Spleen (tissue), 11 donors: Measurements from ENCODE around the gene DLG2. TPM values are rescaled to one million over a fixed set of nuclear protein-coding genes. Genes with fewer than 3 reads are reported as not detected.

ENCODE experiments used
- DNase-seq: peaks from one replicate; pipeline ENCODE4 v3.0.0-alpha.2; 2020
- H3K27ac ChIP-seq, 8 donors: fragments of 200-600 bp; sonication (generic) in 7 of 8; 1 replicate in 4 of 8; 2 replicates in 4 of 8; pipeline versions ENCODE4 v1.5.0 to v1.8.0; 2016 to 2021; ENCODE audit warnings: inconsistent platforms in 4 of 8, mild to moderate bottlenecking in 4 of 8, moderate library complexity in 1 of 8
- H3K27me3 ChIP-seq, 7 donors: fragments of 200-600 bp; sonication (generic) in 6 of 7; replicated peaks in 1 of 7; 1 replicate in 4 of 7; 2 replicates in 3 of 7; pipeline versions ENCODE4 v1.5.0 to v1.8.0; 2016 to 2021; ENCODE audit warnings: inconsistent platforms in 3 of 7, mild to moderate bottlenecking in 1 of 7
- H3K36me3 ChIP-seq, 6 donors: fragments of 200-600 bp; sonication (generic) in 5 of 6; 1 replicate in 4 of 6; 2 replicates in 2 of 6; pipeline versions ENCODE4 v1.5.0 to v1.8.0; 2016 to 2021; ENCODE audit warnings: inconsistent platforms in 2 of 6
- H3K4me1 ChIP-seq, 6 donors: fragments of 200-600 bp; sonication (generic) in 5 of 6; 1 replicate in 3 of 6; 2 replicates in 3 of 6; pipeline versions ENCODE4 v1.5.0 to v1.8.0; 2016 to 2021; ENCODE audit warnings: inconsistent platforms in 3 of 6
- H3K4me3 ChIP-seq, 8 donors: fragments of 200-600 bp; sonication (generic) in 7 of 8; 1 replicate in 4 of 8; 2 replicates in 4 of 8; pipeline versions ENCODE4 v1.5.0 to v1.8.0; 2016 to 2021; ENCODE audit warnings: inconsistent platforms in 4 of 8, mild to moderate bottlenecking in 4 of 8, moderate library complexity in 2 of 8
- H3K9me3 ChIP-seq, 8 donors: fragments of 200-600 bp; sonication (generic) in 7 of 8; 1 replicate in 4 of 8; 2 replicates in 4 of 8; pipeline versions ENCODE4 v1.5.0 to v1.8.0; 2016 to 2021; ENCODE audit warnings: inconsistent platforms in 4 of 8
- CTCF ChIP-seq, 11 experiments: fragments of 200-600 bp in 7 of 11; fragments of 450-650 bp in 4 of 11; sonication (generic) in 4 of 11; IDR thresholded peaks in 8 of 11; conservative IDR thresholded peaks in 3 of 11; 1 replicate in 7 of 11; 2 replicates in 4 of 11; pipeline versions ENCODE4 v1.4.0 to v1.8.0; 2016 to 2021; ENCODE audit warnings: antibody characterized with exemption in 11 of 11, inconsistent platforms in 4 of 11, mild to moderate bottlenecking in 1 of 11
- POLR2A ChIP-seq, 3 donors: fragments of 450-650 bp; IDR thresholded peaks; one replicate each; pipeline ENCODE4 v1.5.1; 2017; ENCODE audit warnings: antibody characterized with exemption in 3 of 3, mild to moderate bottlenecking in 1 of 3
- POLR2AphosphoS5 ChIP-seq, 3 donors: sonication (generic); formaldehyde crosslinking; IDR thresholded peaks; one replicate each; pipeline ENCODE4 v1.5.1; 2017; ENCODE audit warnings: antibody characterized with exemption in 3 of 3
- WGBS, 5 donors: extraction: QIAGEN DNeasy Blood & Tissue Kit in 3 of 5; methylation state at CpG; one replicate each; pipeline versions ENCODE4 v1.1.5 to v1.1.7; 2013 to 2018; 5-methylcytosine and 5-hydroxymethylcytosine counted together
- intact Hi-C: fragments of 100-400 bp; cut with DNase I; formaldehyde crosslinking; loops from one replicate; pipeline ENCODE4 v1.15.0; 2023; ENCODE audit warnings: low total_unique reads
- polyA plus RNA-seq, 3 donors: library from polyadenylated mRNA; stranded (reverse); fragments of 200-250 nt; gene quantifications; one replicate each; pipeline ENCODE4 v1.2.1, GENCODE V29; 2013
- total RNA-seq, 7 donors: library from RNA; depleted of rRNA in 3 of 7; stranded (reverse); fragments of >200 nt in 3 of 7; fragmentation: NEBNext Ultra II Directional in 4 of 7; extraction: Animal tissue kit (Norgen Biotek cat#: 25700) in 4 of 7; gene quantifications; one replicate each; pipeline versions ENCODE4 v1.1.0 to v1.2.1, GENCODE V29; 2016 to 2021
- donor health status: healthy with polysubstance abuse.
- donor health status: DM: no; HTN: no; CAD: no; lungs with moderate emphysema.
- donor health status: DM: no; HTN: no; CAD: no.
- donor health status: Bipolar disorder and iron deficiency.
- donor health status: healthy.
- donor health status: DM: no; HTN: no; CAD: no.
- donor health status: DM: yes; HTN: yes; CAD: no.

The DLG2 gene
- total and polyA plus RNA-seq, 10 donors = 0.43 to 12.7 (median 7.9) TPM

- Histone ChIP-seq H3K4me3 (no peak overlapping the region), H3K9me3 (no peaks in the 10 kb centered on the region), H3K4me1 (no peaks in the 10 kb centered on the region), H3K36me3 (no peaks in the 10 kb centered on the region), H3K27ac (no peak overlapping the region), H3K27me3 (no peaks in the 10 kb centered on the region)
- TF ChIP-seq CTCF (IDR thresholded peaks at IDR 0.05 in 8 of 11, conservative IDR thresholded peaks at IDR 0.05 in 3 of 11) (no peak), POLR2AphosphoS5 (IDR thresholded peaks at IDR 0.05) (no peak), POLR2A (IDR thresholded peaks at IDR 0.05) (no peak)
- intact Hi-C loops = no loop called here
- no peak for DNase-seq
- 34 to 43% (median 35%) methylated on average over 3 of the region's 3 CpGs for WGBS, 5 donors
These were observed 1694.1 kb downstream of the DLG2 start for GRCh38 chr11:83933008-83933407.

DNA sequence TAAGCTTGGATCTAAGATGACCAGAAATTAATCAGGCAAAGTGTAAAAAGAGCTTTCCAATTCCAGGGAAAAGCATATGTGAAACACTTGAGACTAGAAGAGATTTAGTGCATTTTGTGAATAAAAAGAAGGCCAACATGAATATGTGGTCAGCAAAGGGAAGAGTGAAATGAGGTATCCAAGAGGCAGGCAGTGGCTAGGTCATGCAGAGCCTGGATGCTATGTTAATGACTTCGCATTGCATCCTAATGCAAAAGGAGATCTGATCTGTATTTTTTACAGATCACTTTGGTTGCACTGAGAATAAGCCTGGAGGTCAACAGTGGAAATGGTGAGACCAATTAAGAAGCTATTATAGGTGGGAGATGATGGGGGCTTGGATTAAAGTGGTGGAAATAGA lies 1699.7 kb downstream of the DLG2 start:
- 88 to 96% (median 93%) methylated on average over 1 of the region's 1 CpG for WGBS, 5 donors
- no peaks in the 10 kb centered on the region for H3K36me3 ChIP-seq
- H3K9me3 ChIP-seq = peaks cover 0 to 7% (median 0%) of the 10 kb centered on the region in 8 donors
- H3K4me1 ChIP-seq = no peaks in the 10 kb centered on the region
- H3K27me3 ChIP-seq = no peaks in the 10 kb centered on the region
- H3K4me3 ChIP-seq = no peak overlapping the region
- no peak for TF ChIP-seq POLR2A (IDR thresholded peaks at IDR 0.05)
- TF ChIP-seq CTCF (IDR thresholded peaks at IDR 0.05 in 8 of 11, conservative IDR thresholded peaks at IDR 0.05 in 3 of 11) = no peak
- no peak for TF ChIP-seq POLR2AphosphoS5 (IDR thresholded peaks at IDR 0.05)
- intact Hi-C loops = no loop called here
- H3K27ac ChIP-seq = no peak overlapping the region
- no peak for DNase-seq

DNA sequence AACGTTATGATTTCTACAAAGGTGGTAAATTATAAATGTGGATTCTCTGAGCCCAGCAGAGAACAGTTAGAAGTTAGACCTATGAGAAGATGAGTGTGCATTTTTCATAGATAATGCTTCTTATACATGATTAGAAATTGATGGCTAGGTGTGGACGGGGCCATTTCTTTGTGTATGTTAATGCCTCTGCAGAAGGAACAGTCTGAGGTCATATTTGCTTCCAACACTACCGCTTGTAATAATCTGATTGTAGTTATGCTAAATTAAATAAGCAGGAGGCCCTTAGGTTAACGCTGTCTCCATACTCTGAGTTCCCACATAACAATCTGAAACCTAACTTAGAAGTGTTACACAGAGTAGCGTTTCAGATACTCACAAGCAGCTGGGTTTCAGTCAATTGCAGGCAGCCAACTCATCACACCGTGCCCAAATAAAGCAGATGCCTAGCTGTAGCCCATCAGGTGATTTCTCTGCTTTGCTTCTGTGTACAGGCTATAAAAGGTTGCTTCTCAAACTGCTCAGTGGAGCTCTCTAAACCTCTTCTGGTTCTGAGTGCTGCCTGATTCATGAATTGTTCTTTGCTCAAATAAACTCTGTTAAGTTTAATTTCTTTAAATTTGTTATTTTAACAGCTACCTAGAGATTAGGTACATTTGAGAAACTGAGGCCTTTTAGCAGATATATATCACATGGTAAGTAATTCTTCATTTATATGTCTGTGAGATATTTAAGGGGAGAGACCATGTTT lies 1702.2 kb downstream of the DLG2 start:
- Histone ChIP-seq H3K36me3 (no peaks in the 10 kb centered on the region), H3K27ac (no peak overlapping the region), H3K4me3 (no peak overlapping the region), H3K27me3 (no peaks in the 10 kb centered on the region), H3K9me3 (peaks cover 0 to 7% (median 0%) of the 10 kb centered on the region in 8 donors), H3K4me1 (no peaks in the 10 kb centered on the region)
- 80 to 90% (median 87%) methylated on average over 6 of the region's 6 CpGs for WGBS, 5 donors
- no peak for DNase-seq
- TF ChIP-seq POLR2AphosphoS5 (IDR thresholded peaks at IDR 0.05) = no peak
- no peak for TF ChIP-seq CTCF (IDR thresholded peaks at IDR 0.05 in 8 of 11, conservative IDR thresholded peaks at IDR 0.05 in 3 of 11)
- TF ChIP-seq POLR2A (IDR thresholded peaks at IDR 0.05) = no peak
- intact Hi-C loops = no loop called here

GRCh38 chr11:83923961-83924360 lies 1703.2 kb downstream of the DLG2 start:
- no peak for DNase-seq
- intact Hi-C loops = no loop called here
- H3K27me3 ChIP-seq = no peaks in the 10 kb centered on the region
- peaks cover 0 to 7% (median 0%) of the 10 kb centered on the region in 8 donors for H3K9me3 ChIP-seq
- 59 to 83% (median 72%) methylated on average over 1 of the region's 1 CpG for WGBS, 5 donors
- H3K36me3 ChIP-seq = no peaks in the 10 kb centered on the region
- TF ChIP-seq POLR2AphosphoS5 (IDR thresholded peaks at IDR 0.05) = no peak
- no peak for TF ChIP-seq CTCF (IDR thresholded peaks at IDR 0.05 in 8 of 11, conservative IDR thresholded peaks at IDR 0.05 in 3 of 11)
- TF ChIP-seq POLR2A (IDR thresholded peaks at IDR 0.05) = no peak
- no peak overlapping the region for H3K27ac ChIP-seq
- H3K4me1 ChIP-seq = no peaks in the 10 kb centered on the region
- no peak overlapping the region for H3K4me3 ChIP-seq
